Endometrial microvascular endothelial cells (primary cell): ENCODE measurements around the gene RCL1. TPM values are rescaled to one million over a fixed set of nuclear protein-coding genes. Genes with fewer than 3 reads are reported as not detected.

Experiments
- in situ Hi-C: cut with HindIII; loops from 2 replicates; pipeline ENCODE4 v1.10.0; 2017; ENCODE audit warnings: low sequenced_read_pairs, low pct_unique_long_range_greater_than_20kb; ENCODE audit errors: inconsistent ontology term
- total RNA-seq: library from RNA; depleted of rRNA; stranded (reverse); fragments of >200 nt; gene quantifications from one replicate; pipeline ENCODE4 v1.2.3, GENCODE V29; 2015; ENCODE audit errors: inconsistent ontology term

The RCL1 gene
- total RNA-seq, 1 donor from 2014 or later = 16.0 TPM

DNA sequence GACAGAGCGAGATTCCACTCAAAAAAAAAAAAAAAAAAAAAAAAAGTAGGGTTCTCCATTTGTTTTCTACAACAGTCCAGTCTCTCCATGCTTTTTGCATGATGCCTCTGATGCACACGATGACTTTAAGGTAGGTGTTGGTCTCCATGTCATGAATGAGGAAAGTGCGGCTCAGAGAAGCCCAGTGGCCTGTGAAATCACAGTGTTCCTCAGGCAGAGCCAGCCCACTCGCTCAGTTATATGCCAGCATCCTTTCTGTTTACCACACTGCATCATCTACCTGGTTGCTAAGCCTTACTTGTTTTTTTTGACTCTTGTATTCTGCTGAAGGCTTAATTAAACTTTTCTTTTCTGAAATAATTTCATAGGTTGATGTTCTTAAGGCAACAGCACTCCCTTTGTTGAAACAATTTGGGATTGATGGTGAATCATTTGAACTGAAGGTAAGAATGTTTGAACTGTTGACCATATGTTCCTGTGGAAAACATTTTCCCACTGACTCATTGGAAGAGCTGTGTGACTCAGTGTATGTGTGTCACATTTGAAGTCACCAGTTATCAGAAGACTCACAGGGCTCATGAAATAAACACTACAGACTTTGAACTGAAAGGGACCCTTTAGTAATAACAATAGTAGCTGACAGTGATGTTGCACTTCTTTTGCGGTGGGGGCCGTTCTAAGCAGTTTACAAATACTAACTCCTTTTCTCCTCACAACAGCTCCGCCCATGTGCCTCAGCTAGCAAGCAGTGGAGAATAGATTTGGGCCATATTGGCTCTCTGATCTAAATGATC, 40.2 kb downstream of the RCL1 start:
- in situ Hi-C loops = no loop called here

DNA sequence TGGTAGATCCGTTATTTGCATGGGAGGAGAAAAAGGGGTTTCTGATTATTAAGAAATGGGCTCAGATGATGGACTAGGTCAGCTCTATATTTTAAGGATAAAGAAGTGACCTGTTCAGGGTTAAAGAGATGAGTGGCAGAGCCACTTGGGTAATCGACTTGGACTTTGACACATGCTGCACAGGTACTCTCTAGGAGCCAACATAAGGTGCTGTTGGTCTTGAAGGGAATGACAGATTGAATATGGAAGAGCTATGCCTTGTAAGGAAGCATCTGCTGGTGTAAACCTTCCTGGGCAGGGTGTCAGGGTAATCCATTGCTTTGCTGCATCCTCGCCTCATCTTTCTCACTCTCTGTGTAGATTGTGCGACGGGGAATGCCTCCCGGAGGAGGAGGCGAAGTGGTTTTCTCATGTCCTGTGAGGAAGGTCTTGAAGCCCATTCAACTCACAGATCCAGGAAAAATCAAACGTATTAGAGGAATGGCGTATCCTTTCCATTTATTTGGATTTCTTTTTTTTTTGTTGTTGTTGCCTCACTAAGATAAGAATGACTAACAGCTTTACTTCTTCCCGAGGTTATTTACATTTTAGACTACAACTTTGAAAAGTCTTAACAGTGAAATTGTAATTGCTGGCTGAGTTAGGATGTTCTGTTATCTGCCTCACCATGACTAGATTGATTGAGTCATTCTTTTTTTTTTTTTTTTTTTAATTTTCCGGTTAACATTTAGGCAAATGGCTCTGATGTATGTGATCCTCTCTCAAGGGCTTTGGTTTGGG, 41.2 kb downstream of the RCL1 start:
- in situ Hi-C loops = no loop called here

DNA sequence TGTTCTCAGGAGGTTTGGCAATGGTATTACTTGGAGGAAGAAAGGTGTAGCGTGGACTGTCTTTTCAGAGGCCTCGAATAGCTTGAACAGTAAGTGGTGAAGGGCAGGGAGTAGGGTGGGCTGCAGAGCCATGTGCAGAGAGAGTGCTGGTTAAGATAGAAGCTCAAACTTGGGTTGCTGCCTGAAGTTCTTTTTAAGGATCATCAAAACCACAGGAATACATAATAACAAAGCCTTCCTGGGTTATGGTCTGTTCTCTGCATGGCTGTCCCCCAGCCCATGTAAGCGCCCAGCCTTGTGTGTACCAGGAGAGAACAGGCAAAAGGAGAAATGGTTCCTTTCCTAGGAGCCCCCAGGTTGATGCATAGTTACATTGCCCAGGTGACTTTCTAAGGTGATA, 43.9 kb downstream of the RCL1 start:
- in situ Hi-C loops = no loop called here

DNA sequence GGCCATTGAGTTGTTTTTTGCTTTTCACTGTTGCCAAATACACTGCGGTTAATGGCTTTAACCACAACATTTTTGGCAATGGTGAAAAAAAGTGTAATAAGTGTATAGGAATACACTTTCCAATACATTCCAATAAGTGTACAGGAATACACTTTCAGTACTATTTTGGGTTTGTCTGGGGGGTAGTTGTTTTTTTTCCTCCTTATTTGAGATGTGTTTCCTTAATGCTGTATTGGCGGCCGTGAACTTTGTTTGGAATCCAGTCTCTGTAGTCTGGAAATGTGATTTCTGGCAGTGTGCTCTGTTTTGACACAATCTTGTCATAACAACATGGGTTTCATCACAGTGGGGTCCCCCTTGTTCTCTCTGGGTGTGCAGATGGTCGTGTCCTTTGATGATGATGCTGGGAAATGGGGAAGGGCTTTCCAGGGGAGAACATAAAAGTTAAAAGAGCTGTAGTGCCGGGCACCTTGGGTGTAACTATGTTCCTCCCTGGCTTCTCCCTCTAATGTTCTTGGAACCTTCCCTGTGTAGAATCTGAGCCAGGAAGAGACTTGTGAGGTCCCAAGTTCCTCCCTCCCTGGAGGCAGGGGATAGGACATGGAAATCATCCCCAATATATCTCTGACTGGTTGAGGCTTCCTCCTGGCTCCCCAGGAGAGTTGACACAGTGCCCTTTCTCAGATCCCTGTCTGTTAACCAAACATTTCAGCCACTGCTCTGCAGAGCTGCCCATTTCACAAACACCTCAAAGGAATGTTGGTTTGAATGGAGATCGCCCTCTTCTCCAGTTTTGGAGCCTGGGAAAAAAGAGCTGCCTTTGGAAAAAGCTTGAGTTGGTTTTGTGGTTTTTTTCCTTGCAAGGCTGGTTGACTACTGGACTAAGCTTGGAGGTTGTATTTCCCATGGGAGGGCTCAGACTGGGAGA, 44.8 kb downstream of the RCL1 start:
- in situ Hi-C loops = no loop called here

DNA sequence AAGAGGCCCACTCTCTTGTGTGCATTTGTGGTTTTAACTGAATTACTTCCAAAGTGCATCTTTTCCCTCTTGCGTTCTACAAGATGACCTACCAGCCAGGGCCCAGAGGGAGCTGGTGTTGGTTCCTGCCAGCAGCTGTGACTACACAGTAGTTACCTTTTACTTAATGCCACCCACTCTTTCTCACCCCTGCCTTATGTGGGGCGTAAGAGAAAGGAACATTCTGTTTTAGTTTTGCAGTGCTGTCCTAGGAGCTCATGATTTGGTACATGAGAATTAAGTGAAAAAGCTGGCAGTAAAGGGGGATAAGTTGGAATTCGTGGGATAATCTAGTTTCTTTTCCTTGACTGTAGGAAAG, 45.4 kb downstream of the RCL1 start:
- in situ Hi-C loops = no loop called here

DNA sequence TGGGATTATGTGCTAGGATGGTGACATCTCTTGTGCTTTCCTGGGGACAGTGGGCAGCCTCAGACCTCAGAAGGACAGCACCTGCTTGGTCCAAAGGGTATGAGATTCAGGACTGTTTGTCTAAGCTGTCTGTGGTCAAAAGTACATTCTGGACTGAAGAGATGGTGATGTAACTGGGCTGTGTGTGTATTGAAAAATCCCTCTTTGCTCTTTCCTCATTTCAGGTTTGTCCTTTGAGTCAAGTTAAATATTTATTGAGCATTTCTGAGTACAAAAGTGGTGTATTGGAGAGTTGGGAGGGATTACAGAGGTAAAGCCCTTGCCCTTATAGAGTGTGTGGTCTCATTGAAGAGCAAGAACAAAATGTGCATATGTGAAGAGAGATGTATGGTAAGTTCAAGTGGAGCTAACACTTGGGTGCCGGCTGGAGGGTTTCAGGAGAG, 46.7 kb downstream of the RCL1 start:
- in situ Hi-C loops = no loop called here

DNA sequence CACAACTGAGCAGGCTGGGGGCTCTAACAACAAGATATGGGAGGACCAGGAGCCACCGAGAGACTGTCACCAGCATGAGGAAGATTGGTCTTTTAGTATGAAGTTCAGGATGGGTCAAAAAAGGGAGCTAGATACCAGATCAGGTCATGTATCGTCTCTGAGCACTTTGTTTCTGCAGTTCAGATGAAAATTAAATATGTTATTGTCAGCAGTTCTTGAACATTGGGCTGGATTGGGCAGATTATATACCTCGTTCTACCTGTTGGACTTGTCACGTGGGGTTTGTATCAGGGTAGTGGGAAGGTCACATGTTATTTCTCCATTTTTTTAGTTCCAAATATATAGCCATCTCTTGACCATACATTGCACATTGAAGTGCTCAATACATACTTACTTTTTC, 47.3 kb downstream of the RCL1 start:
- in situ Hi-C loops = no loop called here

DNA sequence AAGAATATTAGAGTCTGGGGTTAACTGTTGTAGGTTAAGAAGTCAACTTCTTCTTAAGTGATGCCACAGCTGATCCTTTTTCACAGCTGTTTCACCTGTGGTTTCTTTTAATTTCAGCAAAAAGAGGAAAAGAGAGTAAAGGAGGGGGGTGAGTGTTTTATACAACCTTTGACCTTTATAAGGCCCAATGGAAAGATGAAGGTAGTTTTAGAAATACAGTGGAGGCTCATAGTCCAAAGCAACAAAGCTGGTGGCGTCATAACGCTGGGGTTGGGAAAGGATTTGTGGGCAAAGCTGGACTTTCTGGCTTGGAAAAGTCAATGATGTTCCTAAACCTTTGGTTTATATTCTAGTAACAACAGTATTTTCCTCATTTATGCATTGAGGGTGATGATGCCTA, 49.5 kb downstream of the RCL1 start:
- in situ Hi-C loops = no loop called here

DNA sequence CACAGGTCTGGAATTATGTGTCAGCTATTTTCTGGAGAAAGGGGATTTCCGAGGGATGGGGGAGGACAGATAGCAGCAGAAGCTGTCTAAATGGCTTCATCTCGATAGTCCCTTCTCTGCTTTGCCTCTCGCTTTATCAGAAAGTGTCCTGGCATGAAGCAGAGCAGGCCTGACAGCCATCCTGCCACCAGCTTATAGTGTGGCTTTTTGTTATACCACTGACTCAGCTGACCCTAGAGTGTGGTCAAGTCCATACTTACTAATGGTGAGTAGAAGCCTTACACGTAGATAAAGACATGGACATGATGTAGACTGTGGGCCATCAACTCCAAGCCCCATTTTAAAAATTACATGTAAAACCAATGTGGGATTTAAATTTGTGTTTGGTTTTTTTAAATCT, 50.0 kb downstream of the RCL1 start:
- in situ Hi-C loops = no loop called here

DNA sequence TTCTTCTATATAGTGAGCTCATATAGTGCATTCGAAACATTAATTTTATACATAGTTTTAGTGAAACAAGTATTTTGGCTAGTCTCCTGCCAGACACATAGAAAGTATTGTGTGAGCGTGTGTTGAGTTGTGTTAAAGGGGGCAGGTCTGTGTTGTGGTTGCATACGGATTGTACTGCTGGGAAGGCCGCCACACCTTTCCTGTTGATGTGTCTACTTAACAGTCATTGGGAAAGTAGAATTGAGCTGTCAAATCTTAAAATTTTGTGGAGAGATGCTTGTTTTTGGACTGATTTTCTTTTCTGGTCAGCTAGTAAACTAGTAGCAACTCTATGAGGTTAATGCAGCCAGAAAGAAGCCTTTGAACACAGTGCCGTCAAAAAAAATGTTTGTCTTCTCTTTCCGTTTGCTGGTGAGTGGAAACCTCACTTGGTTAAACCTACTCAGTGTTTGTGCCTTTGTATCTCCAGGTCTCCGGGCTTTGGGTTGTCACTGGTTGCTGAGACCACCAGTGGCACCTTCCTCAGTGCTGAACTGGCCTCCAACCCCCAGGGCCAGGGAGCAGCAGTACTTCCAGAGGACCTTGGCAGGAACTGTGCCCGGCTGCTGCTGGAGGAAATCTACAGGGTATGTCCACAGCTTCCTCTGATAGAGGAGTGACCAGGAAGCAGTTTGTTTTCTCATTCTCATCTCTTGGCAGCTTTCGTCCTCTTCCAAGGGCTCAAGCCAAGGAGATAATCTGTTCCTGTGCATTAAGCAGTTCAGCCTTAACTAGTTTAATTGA, 51.5 kb downstream of the RCL1 start:
- in situ Hi-C loops = no loop called here

DNA sequence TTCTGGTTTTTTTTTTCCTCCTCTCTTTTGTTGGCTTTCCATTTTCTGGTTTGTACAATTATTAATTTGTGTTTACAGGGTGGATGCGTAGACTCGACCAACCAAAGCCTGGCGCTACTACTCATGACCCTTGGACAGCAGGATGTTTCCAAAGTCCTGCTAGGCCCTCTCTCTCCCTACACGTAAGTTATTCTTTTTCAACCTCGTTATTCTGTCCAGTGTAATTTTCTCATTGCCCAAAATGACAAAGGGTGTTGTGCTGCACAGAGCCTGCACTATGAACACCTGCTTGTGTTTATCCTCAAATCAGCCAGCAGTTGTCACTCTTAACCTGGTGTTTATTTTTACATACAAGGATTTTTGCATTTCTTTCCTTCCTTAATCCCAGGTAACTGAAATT, 56.6 kb downstream of the RCL1 start:
- in situ Hi-C loops = no loop called here

DNA sequence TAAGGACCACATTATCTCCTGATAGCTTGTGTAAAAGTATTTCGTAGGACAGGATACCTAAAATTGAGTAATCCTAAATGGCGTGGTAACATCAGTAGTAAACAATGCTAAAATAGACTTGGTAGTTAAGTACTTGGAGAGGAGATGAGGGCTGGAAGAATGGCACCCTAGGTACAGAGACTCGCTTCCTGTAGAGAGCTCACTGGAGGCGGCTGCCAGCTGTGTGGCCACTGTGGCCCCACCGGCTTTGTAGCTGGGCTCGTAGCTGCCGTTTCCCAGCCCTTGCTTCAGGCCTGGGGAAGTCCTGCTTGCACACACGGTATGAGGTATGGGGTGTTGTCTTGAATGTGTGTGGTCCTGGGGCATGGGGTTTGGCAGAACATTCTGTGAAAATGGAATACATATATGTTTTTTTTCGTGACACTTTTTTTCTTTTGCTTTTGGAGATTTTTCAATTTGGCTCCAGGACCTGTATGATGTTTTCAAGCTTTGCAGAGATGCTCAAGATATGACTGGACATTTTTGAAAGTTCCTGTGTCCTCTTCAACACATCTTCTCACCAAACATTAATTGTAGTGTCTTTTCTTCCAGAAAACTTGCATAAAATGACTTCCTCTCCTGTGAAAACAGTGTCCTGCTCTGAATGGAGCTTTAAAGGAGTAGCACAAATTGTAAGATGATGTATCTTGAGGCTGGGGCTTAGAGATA, 58.0 kb downstream of the RCL1 start:
- in situ Hi-C loops = no loop called here

DNA sequence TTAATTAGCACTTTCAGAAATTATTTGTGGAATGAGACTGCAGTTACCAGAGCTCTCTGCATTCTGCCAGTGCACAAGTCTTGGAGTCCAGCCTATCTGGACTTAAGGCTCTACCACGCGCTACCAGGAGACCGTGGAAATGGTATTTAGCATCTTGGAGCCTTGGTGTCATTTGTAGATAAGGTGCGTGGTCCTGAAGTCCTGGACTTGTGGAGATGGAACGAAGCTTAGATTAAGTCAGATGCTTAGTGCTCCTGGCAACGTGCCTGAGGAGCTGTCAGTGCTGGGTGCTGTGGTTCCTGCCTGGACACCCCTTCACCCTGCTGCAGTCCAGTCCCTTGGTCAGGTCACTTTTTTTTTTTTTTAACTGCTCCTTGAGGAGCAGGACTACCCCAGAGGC, 59.7 kb downstream of the RCL1 start:
- in situ Hi-C loops = no loop called here

DNA sequence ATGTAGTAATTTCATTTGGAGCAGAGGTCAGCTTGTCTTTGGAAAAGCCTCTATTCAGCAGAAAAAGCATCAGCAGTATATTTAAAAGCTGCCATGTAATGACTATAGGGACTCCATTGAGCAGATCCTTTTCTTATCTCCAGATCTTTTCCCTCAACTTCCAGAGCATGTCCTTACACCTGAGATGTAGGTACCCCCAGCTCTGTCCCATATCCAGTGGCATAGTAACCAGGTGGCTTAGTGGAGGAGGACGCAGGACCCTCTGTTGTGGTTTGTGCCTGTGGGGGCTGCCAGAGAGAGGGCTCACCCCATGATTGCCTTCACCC, 61.5 kb downstream of the RCL1 start:
- in situ Hi-C loops = no loop called here

DNA sequence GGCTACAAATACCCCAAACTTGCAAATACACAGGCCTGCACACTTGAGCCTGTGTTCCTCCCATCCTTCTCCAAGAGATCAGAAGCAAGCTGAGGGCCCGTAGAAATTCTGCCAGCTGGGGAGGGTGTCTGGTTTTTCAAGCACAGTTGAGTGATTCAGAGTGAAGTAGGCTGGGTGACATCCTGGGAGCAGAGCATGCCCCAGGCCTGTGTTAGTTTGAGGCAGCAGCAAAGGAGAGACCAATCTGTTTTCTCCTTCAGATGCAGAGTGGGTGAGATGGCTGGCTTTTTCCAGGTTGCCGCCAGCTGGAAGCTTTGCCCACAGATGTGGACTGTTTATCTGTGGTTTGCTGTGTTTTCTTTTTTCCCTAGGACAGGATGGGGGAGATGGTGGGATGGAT, 63.1 kb downstream of the RCL1 start:
- in situ Hi-C loops = no loop called here

DNA sequence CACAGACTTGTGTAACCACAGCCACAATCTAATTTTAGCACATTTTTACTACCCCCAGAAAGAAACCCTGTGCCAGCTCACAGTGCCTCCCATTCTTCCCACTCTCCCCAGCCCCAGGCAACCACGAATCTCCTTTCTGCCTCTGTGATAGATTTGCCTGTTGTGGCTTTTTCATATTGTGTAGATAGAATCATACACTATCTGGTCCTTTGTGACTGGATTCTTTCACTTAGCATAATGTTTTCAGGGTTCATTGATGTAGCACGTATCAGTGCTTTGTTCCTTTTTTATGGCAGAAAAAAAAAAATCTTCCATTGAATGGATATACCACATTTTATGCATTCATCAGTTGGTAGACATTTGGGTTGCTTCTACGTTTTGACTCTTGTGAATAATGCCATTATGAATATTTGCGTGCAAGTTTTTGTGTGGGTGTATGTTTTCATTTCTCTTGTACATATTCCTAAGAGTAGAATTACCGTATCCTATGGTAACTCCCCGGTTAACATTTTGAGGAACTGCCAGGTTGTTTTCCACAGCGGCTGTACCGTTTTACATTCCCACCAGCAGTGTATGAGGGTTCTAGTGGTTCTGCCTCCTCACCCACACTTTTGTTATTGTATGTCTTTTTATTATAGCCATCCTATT, 64.5 kb downstream of the RCL1 start:
- in situ Hi-C loops = no loop called here

DNA sequence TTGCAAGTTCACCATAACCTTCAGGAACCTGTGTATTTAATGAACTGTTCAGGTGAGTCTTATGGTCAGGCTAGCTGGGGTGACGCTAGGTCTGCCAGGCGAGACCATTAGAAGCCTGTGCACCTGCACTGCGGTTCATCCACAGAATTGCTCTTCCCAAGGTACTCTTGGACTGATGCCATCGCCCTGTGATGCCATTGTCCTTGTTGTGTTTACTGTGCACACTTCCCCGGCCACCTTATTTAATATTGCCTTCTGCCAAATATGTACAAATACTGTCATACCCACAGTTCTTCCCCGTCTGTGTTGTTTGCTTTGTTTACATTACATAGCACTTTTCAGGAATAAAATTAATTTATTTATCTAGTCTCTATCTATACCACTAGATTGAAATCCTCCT, 66.3 kb downstream of the RCL1 start:
- in situ Hi-C loops = no loop called here

DNA sequence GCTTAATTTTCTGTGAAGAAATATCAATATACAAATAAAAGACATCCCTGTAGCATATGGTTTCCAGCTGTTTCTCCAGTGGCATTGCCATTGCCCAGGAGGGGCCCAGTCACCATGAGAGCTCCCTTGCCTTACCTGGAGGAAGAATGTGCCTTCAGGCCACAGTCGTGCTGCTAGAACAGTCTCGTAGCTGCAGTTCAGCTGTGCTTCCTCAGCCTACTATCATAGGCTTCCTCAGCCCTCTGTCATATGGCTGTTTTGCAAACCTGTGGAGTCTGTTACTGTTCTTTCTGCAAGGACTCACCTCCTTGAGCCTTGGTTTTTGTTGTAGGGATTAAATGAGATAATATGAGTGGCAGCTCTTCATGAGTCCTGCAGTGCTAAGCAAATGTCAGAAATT, 67.6 kb downstream of the RCL1 start:
- in situ Hi-C loops = no loop called here
